ENCODE measurements around the gene GLCE.

GRCh38 chr15:69125236-69125635, 35.2 kb upstream of the GLCE start:
- no peak for TF ChIP-seq CTCF (conservative IDR thresholded peaks at IDR 0.05; ENCODE audit: low read length)
- TF ChIP-seq EZH2phosphoT487 (IDR thresholded peaks at IDR 0.05; ENCODE audit: borderline replicate concordance), result no peak
